ENCODE measurements around the gene ZBTB7C.

GRCh38 chr18:48354746-48355260 lies 54.4 kb downstream of the ZBTB7C start:
- TF ChIP-seq EZH2 (IDR thresholded peaks at IDR 0.05; ENCODE audit: borderline replicate concordance, low read length) (no peak), CTCF (conservative IDR thresholded peaks at IDR 0.05 in 1 of 2, IDR thresholded peaks at IDR 0.05 in 1 of 2; ENCODE audit: extremely low read depth in 1 of 2, insufficient read depth in 1 of 2, low read depth in 1 of 2, low read length in 2 of 2) (no peak)

Data from mammary epithelial cell (primary cell).